Body of pancreas (tissue), 4 donors: Measurements from ENCODE around the gene ZCCHC2.

ENCODE experiments used
- CTCF ChIP-seq, 7 experiments: fragments of 450-650 bp in 4 of 7; fragments of 200-600 bp in 3 of 7; sonication (generic) in 3 of 7; IDR thresholded peaks; one replicate each; pipeline ENCODE4 v1.5.1; 2016 to 2019; ENCODE audit warnings: antibody characterized with exemption in 7 of 7
- POLR2A ChIP-seq, 3 donors: fragments of 450-650 bp; IDR thresholded peaks; one replicate each; pipeline ENCODE4 v1.6.1; 2016; ENCODE audit warnings: antibody characterized with exemption in 3 of 3, mild to moderate bottlenecking in 2 of 3

- TF ChIP-seq CTCF (IDR thresholded peaks at IDR 0.05) (no peak), POLR2A (IDR thresholded peaks at IDR 0.05) (no peak)
Measured at GRCh38 chr18:62499263-62499650, 23.6 kb upstream of the ZCCHC2 start.
